Upper lobe of left lung (tissue), 4 donors: ENCODE data around the gene XYLT2.

Experiments used
- EP300 ChIP-seq, 4 donors: sonication (generic); formaldehyde crosslinking; IDR thresholded peaks; one replicate each; pipeline ENCODE4 v1.5.1; 2017; ENCODE audit warnings: antibody characterized with exemption in 4 of 4, control low read depth in 2 of 4
- POLR2A ChIP-seq, 4 donors: fragments of 450-650 bp; IDR thresholded peaks; one replicate each; pipeline ENCODE4 v1.5.1; 2016 to 2017; ENCODE audit warnings: antibody characterized with exemption in 4 of 4, mild to moderate bottlenecking in 2 of 4
- POLR2AphosphoS5 ChIP-seq, 2 donors: sonication (generic); formaldehyde crosslinking; IDR thresholded peaks; one replicate each; pipeline ENCODE4 v1.5.1; 2017; ENCODE audit warnings: antibody characterized with exemption in 2 of 2
- TF ChIP-seq, protein P1 (sequence below), 6 experiments: fragments of 450-650 bp in 4 of 6; fragments of 200-600 bp in 2 of 6; sonication (generic) in 2 of 6; IDR thresholded peaks; one replicate each; pipeline ENCODE4 v1.5.1; 2016 to 2019; ENCODE audit warnings: antibody characterized with exemption in 6 of 6

DNA sequence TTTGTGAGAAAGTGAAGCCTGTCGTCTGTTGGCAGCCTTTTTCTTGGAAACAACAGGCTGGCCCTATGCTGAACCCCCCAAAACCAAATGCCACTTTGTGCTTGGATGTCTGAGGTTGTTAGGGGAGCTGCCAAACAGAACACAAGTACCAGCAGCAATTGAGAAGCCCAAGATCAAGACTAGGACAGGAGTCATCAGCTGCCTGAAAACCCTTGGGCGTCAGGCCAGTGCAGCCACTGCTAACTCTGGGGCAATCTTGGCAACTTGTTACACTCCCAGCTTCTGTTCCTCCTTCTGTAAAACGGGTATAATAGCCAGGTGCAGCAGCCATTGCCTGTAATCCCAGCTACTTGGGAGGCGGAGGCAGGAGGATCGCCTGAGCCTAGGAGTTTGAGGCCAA, 60.7 kb downstream of the XYLT2 start:
- TF ChIP-seq POLR2AphosphoS5 (IDR thresholded peaks at IDR 0.05) (no peak), POLR2A (IDR thresholded peaks at IDR 0.05) (no peak), EP300 (IDR thresholded peaks at IDR 0.05) (no peak)
- TF ChIP-seq, protein P1, sequence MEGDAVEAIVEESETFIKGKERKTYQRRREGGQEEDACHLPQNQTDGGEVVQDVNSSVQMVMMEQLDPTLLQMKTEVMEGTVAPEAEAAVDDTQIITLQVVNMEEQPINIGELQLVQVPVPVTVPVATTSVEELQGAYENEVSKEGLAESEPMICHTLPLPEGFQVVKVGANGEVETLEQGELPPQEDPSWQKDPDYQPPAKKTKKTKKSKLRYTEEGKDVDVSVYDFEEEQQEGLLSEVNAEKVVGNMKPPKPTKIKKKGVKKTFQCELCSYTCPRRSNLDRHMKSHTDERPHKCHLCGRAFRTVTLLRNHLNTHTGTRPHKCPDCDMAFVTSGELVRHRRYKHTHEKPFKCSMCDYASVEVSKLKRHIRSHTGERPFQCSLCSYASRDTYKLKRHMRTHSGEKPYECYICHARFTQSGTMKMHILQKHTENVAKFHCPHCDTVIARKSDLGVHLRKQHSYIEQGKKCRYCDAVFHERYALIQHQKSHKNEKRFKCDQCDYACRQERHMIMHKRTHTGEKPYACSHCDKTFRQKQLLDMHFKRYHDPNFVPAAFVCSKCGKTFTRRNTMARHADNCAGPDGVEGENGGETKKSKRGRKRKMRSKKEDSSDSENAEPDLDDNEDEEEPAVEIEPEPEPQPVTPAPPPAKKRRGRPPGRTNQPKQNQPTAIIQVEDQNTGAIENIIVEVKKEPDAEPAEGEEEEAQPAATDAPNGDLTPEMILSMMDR (IDR thresholded peaks at IDR 0.05): no peak
